IMR-90 (cell line): ENCODE measurements around the gene TELO2.

Experiments
- CEBPB ChIP-seq: IDR thresholded peaks from 2 replicates; pipeline ENCODE4 v1.6.1; 2012; ENCODE audit warnings: low read depth, low read length, improper control_type of control experiment
- CTCF ChIP-seq: conservative IDR thresholded peaks from 2 replicates; pipeline ENCODE4 v1.5.1; 2012; ENCODE audit warnings: mild to moderate bottlenecking, low read depth, low read length, improper control_type of control experiment
- ELK1 ChIP-seq: fragments of 150-350 bp; IDR thresholded peaks from 2 replicates; pipeline ENCODE4 v1.6.1; 2016; ENCODE audit warnings: low read depth, mild to moderate bottlenecking, low read length, moderate library complexity, borderline replicate concordance
- FOS ChIP-seq: fragments of 150-350 bp; IDR thresholded peaks from 2 replicates; pipeline ENCODE4 v1.6.1; 2016; ENCODE audit warnings: low read depth, low read length
- MAFK ChIP-seq: IDR thresholded peaks from 2 replicates; pipeline ENCODE4 v1.6.1; 2012; ENCODE audit warnings: low read depth, low read length, improper control_type of control experiment
- MXI1 ChIP-seq: IDR thresholded peaks from 2 replicates; pipeline ENCODE4 v1.6.1; 2012; ENCODE audit warnings: low read depth, mild to moderate bottlenecking, low read length, moderate library complexity, borderline replicate concordance
- NFE2L2 ChIP-seq: fragments of 150-350 bp; IDR thresholded peaks from 2 replicates; pipeline ENCODE4 v1.6.1; 2016; ENCODE audit warnings: low read depth, mild to moderate bottlenecking, low read length
- POLR2A ChIP-seq: IDR thresholded peaks from 2 replicates; pipeline ENCODE4 v1.6.1; 2012; ENCODE audit warnings: mild to moderate bottlenecking, low read depth, low read length
- RAD21 ChIP-seq: IDR thresholded peaks from 2 replicates; pipeline ENCODE4 v1.6.1; 2012; ENCODE audit warnings: low read length, improper control_type of control experiment
- RFX5 ChIP-seq: IDR thresholded peaks from 2 replicates; pipeline ENCODE4 v1.8.0; 2012; ENCODE audit warnings: low read depth, mild to moderate bottlenecking, low read length, moderate library complexity
- SMC3 ChIP-seq: fragments of 150-350 bp; IDR thresholded peaks from 2 replicates; pipeline ENCODE4 v1.6.1; 2016; ENCODE audit warnings: low read depth, mild to moderate bottlenecking, antibody characterized with exemption, low read length, moderate library complexity
- USF2 ChIP-seq: fragments of 150-350 bp; IDR thresholded peaks from 2 replicates; pipeline ENCODE4 v1.6.1; 2017; ENCODE audit warnings: mild to moderate bottlenecking, antibody characterized with exemption, low read length, low read depth

- TF ChIP-seq CTCF, result no peak
- TF ChIP-seq POLR2A, result no peak
- no peak for TF ChIP-seq FOS
- TF ChIP-seq MAFK, result no peak
- TF ChIP-seq RAD21, result no peak
- TF ChIP-seq SMC3, result no peak
- TF ChIP-seq CEBPB, result no peak
- TF ChIP-seq ELK1, result no peak
- no peak for TF ChIP-seq NFE2L2
- TF ChIP-seq USF2, result no peak
- no peak for TF ChIP-seq MXI1
- TF ChIP-seq RFX5, result no peak
Observed at GRCh38 chr16:1443980-1444729, 49.0 kb upstream of the TELO2 start, which contains the start of gene CCDC154.
